ENCODE results near the gene MEF2B.

DNA sequence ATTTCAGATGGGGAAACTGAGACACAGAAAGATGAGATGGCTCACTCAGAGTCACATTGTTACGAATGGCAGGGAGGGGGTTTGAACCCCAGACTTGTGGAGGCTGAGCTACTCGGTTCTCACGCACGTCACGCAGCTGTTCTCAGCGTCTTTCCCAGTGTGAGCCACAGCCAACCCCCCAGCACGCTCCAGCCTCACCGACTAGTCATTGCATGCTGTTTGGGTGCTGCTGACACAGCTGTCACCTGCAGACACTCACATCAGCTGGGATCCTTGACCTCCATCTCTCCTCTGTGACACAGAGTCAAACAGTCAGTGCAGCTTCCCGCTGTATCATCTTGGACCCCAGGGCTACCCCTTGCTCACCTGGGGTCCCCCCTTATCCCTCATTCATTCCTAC, 39.3 kb upstream of the MEF2B start:
- TF ChIP-seq CTCF (IDR thresholded peaks at IDR 0.05) (no peak), POLR2A (IDR thresholded peaks at IDR 0.05) (no peak)

Measured in right lobe of liver (tissue), 4 donors.